Activated CD4-positive, alpha-beta T cell treated with anti-CD3 and anti-CD28 coated beads, Interleukin-2, Interleukin-6, amounts not matched to agents 100 ng/mL and 50 ng/mL, durations not matched to agents 16 hours and 8 hours (primary cell): ENCODE measurements around the gene UPK3A.
"Not testable (repeated sequence)": the region's sequence is repeated elsewhere in the genome, so short reads cannot be mapped to it uniquely, and the experiment has no call there.

Experiments used
- DNase-seq: peaks from one replicate; pipeline ENCODE4 v3.0.0-alpha.2; 2020

Gene UPK3A

DNA sequence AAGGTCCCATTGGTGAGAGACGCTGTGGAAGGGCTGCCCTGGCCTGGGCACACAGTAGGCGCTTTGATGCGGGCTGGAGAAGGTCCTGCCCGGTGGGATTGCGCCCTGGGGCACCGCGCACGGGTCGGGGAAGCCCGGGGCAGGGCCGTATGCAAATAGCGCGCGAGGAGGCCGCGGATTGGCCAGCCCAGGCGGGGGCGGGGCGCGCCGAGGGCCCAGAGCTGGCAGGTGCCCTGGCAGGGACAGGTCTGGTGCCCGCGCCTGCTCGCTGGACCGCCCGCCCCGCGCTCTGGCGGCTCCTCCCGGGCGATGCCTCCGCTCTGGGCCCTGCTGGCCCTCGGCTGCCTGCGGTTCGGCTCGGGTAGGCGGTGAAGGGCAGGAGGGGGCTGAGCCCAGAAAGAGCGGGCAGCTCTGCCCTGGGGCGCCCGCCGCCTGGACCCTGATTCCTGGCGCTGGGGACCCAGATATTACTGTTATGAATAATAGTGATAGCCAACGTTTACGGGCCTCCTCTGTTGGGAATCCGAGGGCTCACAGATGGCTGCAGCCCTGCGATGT is at the start of gene UPK3A:
TSS of gene UPK3A (plus strand) at position 245 of the 558 bp plus-strand sequence. CDS start at position 310, 65 bp downstream.
- DNase-seq = peak; percentile 50

GRCh38 chr22:45235101-45235777 is 49.5 kb upstream of the UPK3A start:
- DNase-seq = no peak

DNA sequence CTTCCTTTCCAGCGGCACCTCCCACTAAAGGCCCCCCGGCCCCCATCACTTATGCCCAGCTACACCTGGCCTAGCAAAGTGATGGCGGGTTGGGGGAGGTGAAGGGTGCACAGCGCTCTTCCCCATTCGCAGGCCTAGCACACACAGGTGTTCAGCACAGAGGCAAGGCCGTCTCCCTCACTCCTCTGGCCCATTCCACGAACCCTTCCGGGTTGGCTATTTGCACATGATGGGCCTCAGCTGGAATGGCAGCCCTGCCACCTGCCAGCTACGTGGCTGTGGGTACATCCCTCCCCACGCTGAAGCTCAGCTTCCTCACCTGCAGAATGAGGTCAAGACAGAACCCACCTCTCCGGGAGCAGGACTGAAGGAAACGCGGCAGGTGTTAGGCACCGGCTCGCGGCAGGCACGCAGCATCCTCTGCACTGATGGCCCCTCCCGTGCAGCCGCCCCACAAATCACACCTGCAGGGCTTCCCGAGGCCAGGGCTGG is 48.9 kb upstream of the UPK3A start:
- no peak for DNase-seq

- DNase-seq = no peak
Observed at GRCh38 chr22:45237065-45237990, 47.4 kb upstream of the UPK3A start.

- no peak for DNase-seq
Observed at GRCh38 chr22:45238076-45238956, 46.4 kb upstream of the UPK3A start.

DNA sequence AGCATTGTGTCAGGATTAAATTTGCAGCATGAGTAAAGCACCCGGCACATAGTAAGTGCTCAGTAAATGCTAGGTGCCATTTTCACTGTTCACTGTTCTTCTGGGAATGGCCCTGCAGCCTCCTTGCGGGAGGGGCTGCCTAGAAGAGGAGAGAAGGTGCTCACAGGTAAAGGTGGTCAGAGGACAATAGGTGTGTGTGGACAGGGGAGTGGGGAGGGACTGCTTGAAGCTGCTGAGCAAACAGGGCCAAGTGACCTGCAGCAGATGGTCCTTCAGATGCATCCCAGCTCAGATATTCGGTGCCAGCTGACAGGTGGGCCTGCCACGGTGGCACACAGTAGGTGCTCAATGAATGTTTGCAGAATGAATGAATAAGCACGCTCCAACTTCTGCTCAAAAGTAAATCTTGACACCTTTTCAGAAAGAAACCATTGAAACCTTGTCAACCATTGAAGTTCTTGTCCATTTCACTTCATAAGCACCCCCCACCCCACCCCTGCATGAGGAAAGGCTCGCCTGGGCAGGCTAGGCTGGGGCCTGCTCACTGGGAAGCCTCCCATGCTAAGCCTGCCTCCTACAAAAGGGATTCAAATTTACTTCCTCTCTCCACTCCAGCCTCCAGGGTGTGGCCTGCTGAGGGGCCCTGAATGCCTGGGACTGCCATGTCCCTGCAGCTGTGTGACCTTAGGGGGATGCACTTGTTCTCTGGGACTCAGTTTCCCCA is 45.6 kb upstream of the UPK3A start:
- no peak for DNase-seq

- DNase-seq = no peak
Observed at GRCh38 chr22:45239681-45240051, 45.1 kb upstream of the UPK3A start.

DNA sequence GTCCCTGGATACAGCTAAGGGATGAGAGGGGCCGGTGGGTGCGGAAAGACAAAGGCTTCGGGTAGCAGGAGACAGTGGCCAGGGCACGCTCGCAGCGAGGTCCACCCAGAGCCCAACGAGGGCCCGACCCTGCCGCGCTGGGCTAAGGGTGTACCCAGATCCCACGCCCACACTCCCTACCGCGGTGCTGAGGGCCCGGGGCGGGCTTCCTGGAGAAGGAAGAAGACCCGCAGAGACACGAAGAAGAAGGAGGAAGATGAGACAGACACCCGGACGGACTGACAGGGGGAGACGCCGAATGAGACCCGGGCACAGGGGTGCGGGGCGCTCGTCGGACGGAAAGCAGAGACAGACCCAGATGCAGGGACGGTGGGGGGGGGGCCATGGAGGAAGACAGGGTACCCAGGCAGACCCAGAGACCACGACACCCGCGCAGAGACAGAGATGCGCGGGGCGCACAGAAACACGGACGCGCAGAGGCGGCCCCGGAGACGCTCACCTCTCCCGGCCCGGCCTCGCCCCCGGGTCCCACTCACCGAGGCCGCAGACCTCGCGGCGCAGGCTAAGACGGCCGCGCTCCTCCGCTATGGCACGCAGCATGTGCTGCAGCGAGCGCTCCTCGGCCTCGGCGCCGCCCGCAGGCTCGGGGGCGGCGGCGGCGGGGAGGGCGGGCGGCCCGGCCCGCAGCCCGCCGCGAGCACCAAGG is 44.5 kb upstream of the UPK3A start:
- DNase-seq = peak; percentile 25

DNA sequence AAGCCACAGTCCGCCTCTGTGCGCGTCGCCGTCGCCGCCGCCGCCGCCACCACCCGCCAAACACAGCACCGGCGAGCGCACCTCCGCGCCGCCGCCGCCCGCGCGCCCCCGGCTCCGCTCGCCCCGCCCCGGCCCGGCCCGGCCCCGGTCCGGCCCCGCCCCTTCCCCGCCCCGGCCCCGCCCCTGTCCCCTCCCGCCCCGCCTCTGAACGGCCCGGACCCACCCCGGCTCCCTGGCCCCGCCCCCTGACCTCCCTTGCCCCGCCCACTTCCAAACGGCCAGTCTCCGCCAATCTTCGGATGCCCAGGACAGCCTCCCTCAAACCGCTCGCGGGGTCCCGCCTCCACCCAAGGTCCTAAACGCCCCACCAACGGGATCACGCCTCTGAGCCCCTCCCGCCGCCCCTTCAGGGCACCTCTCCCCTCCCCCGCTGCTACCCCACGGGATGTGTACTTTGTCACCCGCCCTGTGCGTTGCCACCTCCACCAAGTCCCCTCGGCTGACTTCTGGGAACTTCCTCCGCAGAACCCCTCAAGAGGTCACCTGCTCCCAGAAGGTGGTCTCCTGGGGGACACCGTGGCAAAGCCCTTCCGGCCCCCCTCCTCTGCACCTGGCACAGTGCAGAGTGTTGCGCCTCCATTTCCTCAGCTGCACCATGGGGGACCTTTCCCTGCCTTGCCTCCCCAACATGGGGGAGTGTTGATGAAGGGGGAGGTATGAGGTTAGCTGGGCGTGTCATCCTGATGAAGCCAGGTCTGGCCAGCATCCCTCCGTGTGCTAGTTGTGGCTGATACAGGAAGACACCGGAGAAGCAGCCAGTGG is 43.7 kb upstream of the UPK3A start, which contains the start of gene KIAA0930:
TSS of gene KIAA0930 (minus strand) at position 85 of the 822 bp plus-strand sequence. CDS start 191 bp downstream, outside the sequence.
- DNase-seq = peak; percentile 85

DNA sequence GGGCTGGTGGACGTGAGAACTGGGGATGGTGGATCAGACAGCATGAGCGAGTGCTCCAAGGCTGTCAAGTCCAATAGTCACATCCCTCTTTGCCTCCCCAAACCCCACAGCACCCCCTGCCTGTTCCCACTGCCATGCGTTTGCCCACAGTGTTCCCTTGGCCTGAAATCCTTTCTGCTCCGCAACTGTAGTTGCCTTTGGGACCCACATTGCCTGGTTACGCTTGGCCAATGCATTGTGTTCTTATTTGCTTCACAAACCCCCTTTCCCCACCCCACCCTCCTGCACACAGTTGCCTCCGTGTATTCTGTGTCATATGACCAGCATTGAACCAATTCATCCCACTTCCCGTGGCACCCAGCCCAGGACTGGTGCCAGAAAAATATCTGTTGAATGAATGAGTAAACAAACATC is 42.0 kb upstream of the UPK3A start:
- DNase-seq = no peak

- DNase-seq = no peak
Observed at GRCh38 chr22:45244916-45245315, 39.8 kb upstream of the UPK3A start.

DNA sequence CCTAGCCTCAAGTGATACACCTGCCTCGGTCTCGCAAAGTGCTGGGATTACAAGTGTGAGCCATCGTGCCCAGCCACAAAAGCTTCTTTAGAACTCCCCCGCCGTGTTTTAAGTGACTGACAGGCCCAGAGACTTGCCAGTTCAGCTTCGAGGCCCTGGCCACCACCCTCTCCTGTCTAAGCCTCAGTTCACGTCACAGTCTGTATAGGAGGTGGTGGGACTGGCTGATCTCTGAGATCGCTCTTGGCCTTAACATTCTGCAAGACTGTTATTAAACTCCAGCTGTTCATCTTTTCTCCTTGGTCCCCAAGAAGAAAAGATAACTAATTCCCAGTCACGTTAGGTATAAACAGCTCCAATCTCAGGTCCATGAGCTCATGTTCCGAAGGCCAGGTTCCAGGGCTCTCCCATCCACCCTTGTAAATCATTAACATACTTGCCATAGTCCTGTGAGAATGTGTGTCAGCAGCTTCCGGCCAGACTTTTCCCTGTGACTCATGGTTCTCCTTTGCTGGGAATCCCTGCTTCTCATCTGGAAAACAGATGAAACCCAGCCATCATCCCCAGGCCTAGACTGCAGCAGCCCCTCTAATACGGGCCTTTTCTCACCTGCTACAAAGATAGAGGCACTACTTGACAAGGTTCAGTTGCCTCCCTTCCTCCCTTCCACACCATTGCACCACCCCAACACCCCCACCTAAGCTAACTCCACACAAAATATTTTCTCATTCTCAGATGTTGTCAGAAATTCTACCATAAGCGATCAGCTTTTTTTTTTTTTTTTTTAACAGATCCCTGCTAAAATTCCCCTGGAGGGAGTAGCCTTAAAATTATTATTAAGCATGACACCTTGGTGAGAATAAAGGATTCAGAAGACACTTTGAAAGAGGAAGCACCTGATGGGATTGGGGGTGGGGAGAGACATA is 38.4 kb upstream of the UPK3A start:
- no peak for DNase-seq

DNA sequence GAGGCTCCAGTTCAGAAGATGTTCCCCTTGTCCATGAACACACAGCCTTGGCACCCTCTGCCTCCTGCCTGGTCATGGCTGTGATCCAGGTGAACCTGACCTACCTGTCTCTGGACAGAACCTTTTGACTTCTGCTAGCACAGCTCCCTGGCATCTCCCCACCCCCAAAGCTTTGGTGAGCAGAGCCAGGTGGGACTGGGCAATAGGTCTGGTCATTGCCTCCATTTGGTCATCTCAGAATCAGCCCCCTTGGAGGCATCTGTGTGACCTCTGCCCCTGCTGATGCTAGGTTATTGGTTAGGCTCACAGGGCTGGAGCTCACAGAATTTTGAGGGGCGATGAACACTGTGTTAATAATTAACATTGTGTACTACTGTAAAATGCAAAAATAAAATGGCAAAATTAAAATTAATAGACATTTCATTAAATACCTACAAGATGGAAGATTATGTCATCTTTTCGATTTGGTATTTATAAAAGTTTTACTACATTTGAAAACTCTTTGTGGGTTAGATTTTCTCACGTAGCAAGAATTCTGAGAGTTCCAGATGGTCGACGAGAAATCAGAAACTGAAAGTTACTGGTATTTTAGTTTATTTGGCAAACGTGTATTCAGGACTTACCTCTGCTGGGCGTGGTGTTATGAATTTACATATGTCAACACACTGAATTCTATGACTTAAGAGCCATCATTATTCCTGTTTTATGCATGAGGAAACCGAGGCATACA is 35.8 kb upstream of the UPK3A start:
- DNase-seq = no peak

DNA sequence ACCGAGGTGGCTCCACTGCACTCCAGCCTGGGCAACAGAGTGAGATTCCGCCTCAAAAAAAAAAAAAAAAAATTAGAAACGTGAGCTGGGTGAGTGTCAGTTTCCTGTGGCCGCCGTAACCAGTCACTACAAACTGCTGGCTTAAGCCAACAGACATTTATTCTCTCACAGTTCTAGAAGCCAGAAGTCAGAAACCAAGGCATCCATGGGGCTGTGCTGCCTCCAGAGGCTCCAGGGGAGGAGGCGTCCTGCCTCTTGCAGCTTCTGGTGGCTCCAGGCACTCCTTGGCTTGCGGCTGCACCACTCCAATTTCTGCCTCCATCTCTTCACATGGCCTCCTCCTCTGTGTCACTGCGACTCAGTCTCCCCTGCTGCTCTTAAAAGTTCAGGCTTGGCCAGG is 32.9 kb upstream of the UPK3A start:
- no peak for DNase-seq

DNA sequence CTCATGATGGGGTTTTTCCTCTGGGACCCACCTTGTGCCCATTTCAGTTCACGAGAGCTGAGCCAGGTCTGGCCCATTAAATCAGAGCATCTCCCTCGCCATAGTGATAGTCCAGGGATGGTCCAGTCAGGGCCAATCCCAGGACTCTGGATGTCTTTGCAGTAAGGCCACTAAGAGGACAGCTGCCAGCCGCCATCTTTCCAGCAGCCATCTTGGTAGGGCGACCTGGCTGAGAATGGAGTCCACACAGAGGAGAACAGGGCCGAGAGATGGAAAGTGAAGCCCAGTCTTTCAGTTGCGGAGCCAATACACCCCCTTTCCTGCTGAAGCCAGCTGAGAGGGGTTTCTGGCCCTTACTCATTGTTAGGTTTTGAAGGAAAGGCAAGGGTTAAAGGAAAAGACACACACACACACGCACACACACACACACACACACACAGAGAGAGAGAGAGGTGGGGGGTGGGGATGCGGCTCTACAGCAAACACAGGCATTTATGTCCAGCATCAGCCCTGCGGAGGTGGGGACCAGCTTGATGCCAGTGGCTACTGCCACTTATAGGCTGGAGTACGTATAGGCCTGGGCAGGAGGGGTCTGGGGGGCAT is 31.6 kb upstream of the UPK3A start:
- DNase-seq = no peak

- DNase-seq = peak; percentile 26
Observed at GRCh38 chr22:45254388-45254787, 30.4 kb upstream of the UPK3A start.

GRCh38 chr22:45254789-45255278 is 29.9 kb upstream of the UPK3A start:
- DNase-seq = peak; percentile 78

DNA sequence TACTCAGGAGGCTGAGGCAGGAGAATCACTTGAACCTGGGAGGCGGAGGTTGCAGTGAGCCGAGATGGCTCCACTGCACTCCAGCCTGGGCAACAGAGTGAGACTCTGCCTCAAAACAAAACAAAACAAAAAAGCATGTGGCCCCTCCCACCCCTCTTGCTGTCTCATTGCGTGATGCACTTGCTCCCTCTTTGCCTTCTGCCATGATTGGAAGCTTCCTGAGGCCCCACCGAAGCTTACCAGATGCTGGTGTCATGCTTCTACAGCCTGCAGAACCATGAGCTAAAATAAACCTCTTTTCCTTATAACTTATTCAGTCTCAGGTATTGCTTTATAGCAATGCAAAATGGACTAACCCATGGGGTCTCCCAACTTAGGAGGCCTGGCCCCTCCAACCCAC is 26.8 kb upstream of the UPK3A start:
- DNase-seq = not testable (repeated sequence)
